ENCODE measurements around the gene PCDH15.

PCDH15 gene

DNA sequence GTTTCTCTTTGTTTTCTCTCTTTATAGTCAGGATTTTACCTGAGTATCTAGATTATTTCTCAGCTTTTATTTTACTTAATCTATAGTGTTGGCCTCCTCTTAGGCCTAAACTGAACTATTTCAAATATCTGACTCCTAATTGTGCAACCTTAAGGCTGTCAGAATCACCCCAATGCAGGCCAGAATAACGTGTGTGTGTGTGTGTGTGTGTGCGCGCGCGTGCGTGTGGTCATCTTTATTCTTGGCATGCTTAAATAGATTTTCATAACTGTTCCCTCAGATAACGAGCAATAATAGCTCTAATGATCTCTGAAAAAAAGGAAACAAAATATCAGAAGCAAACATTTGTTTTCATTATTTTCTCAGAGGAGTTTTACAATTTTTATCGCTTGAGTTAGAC, 92.4 kb downstream of the PCDH15 start:
- no peak for DNase-seq (ENCODE audit: low read depth in 4 of 4, low spot score in 1 of 4)

- no peak for DNase-seq (ENCODE audit: low read depth in 4 of 4, low spot score in 1 of 4)
Observed at GRCh38 chr10:54708021-54708420, 93.0 kb downstream of the PCDH15 start.

GRCh38 chr10:54702583-54703485, 98.2 kb downstream of the PCDH15 start:
- no peak for DNase-seq (ENCODE audit: low read depth in 4 of 4, low spot score in 1 of 4)

DNA sequence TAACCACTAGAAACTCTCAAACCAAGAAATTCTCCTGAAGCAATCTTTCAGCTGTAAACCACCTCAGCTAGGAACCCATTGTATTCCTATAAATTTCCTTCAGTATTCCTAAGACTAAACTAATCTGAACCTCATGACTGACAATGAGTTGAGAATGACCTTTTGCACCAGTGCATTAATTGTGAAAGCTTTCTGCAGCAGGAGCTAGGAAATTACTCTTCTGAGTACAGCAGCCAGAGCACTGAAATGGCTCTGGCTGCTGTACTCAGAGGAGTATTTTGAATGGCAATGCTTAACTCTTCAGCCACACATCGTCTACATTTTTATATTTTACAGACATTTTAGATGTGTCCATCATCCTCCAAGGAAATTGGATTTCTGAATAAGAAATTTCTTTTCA, 109.7 kb downstream of the PCDH15 start:
- no peak for DNase-seq (ENCODE audit: low read depth in 4 of 4, low spot score in 1 of 4)

DNA sequence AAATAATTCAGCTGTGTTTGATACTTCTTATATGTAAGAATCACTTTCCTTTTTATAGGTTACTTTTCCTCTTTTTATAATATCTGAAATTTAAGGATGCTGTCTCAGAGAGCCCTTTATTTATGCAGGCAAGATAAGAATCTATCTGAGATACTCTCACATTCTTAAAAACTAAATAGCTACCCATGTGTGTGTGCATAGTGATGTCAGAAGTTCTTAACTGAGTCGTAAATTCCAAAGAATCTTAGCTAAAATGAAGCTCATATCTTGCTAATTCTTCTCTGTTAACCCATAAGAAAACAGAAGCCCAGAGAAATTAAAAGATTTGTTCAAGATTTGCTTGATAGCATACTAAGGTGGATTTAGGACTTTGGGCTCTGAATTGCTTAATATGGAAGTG, 118.5 kb downstream of the PCDH15 start:
- no peak for DNase-seq (ENCODE audit: low read depth in 4 of 4, low spot score in 1 of 4)

DNA sequence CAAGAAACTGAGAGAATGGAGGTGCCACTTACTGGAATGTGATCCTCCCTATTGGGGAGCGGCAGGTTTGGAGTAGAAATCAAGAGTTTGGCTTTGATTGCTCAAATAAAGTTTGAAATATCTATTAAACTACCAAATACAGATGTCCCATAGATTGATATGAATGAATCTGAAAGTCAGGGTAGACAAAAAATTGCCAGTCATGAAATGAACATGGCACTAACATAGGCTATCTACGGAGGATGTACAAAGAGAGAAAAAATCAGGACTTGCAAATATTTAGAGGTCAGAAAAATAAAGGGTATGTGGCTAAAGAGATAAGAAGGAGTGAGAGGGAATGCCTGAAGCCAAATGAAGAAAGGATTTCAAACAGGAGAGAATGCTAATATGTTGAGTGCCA, 119.9 kb downstream of the PCDH15 start:
- no peak for DNase-seq (ENCODE audit: low read depth in 4 of 4, low spot score in 1 of 4)

DNA sequence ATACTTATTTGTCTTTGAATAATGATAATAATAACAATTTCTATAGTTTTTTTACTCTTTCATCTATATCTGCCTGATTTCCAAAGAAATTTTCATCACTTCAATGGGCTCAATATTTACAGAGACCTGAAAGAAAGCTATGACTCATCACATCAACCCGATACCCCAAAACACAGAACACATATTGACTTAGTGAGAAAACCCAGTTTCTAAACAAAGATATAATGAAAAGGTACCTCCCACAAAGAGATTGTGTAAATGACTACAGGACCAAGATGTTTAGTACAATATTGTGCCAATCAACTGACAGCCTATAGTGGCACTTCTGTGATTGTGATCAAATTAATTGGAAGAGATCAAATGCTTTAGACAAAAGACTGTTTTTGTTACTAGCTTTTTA, 133.9 kb downstream of the PCDH15 start:
- DNase-seq (ENCODE audit: low read depth in 4 of 4, low spot score in 1 of 4): no peak

DNA sequence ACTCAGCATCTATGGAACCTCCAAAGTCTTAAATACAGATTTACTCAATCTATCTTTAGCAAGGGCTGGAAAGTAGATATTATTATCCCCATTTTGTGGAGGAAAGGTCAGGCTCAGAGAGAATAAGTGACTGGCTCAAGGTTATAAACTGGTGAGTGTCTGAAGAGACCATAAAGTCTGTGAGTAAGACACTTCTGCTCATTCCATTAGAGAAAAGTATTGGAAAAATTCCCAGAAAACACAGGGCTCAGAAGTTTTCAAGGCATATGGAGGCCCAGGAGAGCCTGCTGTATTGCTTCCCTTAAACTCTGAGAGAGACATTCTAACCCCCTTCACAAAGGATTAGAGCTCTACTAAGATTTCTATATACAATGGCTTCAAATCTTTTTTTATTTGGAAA, 134.8 kb downstream of the PCDH15 start:
- DNase-seq (ENCODE audit: low read depth in 4 of 4, low spot score in 1 of 4): no peak

- no peak for DNase-seq (ENCODE audit: low read depth in 4 of 4, low spot score in 1 of 4)
Observed at GRCh38 chr10:54665095-54665494, 135.9 kb downstream of the PCDH15 start.

- DNase-seq (ENCODE audit: low read depth in 4 of 4, low spot score in 1 of 4): no peak
Observed at GRCh38 chr10:54660397-54660796, 140.6 kb downstream of the PCDH15 start.

DNA sequence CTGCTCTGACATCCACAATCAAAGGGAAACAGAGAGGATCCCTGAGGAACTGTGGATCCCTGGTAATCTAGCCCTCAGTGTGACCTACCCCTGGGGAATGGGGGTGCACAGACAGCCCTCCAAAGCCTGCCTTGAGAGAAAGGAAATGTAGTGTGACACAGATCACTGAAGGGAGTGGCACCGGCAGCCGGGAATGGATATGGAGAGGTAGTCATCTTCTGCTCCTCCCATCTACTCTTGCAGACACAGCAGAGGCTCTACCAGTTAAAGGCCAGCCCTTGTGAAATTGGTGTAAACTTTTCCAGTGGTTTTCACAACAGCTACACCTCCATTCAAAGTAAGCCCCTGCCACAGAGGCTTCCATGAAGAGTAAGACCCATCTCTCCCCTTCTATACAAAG, 144.4 kb downstream of the PCDH15 start:
- DNase-seq (ENCODE audit: low read depth in 4 of 4, low spot score in 1 of 4): no peak

DNA sequence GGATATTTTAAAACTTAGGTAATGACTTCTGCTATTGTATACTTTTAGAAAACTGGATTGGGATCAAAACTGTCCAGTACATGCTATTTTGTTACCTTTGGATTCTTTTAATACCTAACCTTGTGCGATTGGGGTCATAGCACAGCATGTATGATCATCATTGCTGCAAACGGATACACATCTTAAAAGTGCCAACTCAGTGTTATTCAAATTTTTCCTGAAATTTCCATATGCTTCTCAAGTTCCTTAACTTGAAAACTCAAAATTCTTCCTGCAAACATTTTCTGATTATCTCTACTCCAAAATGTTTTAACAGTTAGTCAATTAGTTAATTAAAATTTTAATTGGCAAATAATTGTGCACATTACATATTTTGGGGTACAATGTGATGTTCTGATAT, 147.5 kb downstream of the PCDH15 start:
- DNase-seq (ENCODE audit: low read depth in 4 of 4, low spot score in 1 of 4): no peak

- DNase-seq (ENCODE audit: low read depth in 4 of 4, low spot score in 1 of 4): no peak
Observed at GRCh38 chr10:54650547-54650946, 150.5 kb downstream of the PCDH15 start.

DNA sequence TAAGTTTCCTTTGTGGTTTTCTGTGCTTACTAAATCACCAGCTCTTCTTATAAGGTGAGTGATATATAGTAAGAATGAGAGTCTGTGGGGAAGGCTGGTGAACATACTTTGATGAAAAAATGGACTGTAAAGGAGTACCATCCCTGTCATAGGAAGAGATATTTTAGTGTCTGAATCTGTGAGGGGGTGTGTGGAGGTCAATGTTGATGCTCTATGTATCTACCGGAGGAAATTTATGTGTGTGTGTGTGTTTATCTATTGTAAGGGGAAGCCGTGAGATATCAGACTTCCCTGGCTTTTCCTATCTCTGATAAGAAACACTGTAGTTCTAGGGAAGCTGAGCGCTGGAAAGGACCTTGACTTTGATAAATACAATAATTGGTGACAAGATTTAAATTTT, 179.0 kb downstream of the PCDH15 start:
- DNase-seq (ENCODE audit: low read depth in 4 of 4, low spot score in 1 of 4): no peak

DNA sequence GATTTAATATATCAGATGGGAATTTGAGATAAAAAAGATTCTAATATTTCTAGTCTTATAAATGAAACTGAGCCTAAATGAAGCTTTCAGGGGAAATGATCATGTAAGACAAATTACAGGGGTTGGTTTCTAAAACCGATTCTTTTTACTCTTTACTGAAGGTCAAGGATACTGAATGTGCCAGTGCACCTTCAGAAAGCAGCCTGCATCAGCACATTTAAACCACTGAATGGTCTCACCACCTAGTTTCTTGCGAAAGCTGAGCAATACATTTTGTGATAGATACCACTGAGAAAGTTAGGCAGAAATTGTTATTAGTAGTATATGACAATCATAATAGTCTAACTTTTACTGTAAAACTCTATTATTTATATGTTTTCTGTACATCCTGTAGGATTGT, 180.7 kb downstream of the PCDH15 start:
- DNase-seq (ENCODE audit: low read depth in 4 of 4, low spot score in 1 of 4): no peak

GRCh38 chr10:54614072-54614471, 187.0 kb downstream of the PCDH15 start:
- DNase-seq (ENCODE audit: low read depth in 4 of 4, low spot score in 1 of 4): no peak

- DNase-seq (ENCODE audit: low read depth in 4 of 4, low spot score in 1 of 4): no peak
Observed at GRCh38 chr10:54613162-54613561, 187.9 kb downstream of the PCDH15 start.

DNA sequence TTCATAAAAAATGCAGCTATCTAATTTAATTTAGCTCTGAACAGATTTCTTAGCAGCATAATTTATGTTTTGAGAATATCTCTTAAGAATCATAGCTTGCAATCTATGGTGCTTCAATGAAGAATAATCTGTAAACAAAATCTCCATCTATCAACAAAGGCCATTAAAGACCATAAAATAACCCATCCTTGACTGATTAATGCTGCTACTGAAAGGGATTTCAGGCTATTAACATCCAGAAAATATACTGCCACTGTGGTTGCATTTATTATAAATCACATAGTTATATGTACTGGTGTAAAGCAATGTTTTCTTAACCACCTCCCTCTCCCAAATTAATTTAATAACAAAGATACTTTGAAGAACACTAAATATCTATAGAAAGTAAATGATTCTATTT, 191.6 kb downstream of the PCDH15 start:
- DNase-seq (ENCODE audit: low read depth in 4 of 4, low spot score in 1 of 4): no peak

DNA sequence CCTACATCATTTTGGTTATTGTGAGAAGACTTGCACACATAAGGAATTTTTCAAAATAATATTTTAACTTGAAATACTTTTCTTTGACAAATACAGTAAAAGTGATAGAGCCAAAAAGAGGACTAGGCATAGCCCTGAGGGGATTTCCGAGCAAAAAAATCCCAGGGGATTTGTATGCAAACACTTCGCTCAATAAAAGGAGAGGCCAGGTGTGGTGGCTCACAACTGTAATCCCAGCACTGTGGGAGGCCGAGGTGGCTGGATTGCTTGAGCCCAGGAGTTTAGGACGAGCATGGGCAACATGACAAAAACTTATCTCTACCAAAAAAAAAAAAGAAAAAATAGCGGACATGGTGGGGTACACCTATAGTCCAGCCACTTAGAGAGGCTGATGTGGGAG, 193.0 kb downstream of the PCDH15 start:
- DNase-seq (ENCODE audit: low read depth in 4 of 4, low spot score in 1 of 4): no peak

- no peak for DNase-seq (ENCODE audit: low read depth in 4 of 4, low spot score in 1 of 4)
Observed at GRCh38 chr10:54594289-54594688, 206.7 kb downstream of the PCDH15 start.

DNA sequence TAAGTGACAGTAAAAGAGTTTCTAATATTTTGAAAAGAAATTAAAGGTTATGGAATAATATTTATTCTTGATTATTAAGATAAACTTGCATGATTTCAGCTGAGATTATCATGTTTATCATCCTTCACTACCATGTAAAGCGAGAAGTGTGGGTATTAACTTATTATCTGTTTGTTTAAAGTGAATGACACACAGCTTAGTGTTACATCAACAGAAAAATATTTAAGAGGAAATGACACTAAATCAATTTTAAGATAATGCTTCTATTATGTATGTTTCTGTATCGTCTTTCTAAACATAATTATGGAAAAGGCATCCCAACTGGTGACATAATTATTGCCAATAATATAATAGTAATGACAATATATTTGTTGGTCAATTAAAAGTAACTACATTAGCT, 213.1 kb downstream of the PCDH15 start:
- no peak for DNase-seq (ENCODE audit: low read depth in 4 of 4, low spot score in 1 of 4)

DNA sequence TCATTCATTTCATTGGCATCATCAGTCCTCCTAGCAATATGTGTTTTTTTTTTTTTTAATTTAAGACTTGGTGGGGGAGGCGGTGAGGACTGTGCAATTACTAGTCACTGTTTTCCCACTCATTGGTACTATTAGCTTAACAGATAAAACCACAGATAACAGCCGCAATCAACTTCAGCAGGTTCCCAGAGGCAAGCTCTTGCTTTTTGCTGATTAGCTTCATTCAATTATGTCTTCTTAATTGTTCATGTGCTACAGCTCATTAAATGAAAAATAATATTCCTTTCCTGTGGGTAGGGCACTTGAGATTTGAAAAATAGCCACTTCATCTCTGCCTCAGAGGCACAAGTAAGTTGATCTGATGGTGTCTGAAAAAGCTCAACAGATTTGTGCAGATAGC, 215.5 kb downstream of the PCDH15 start:
- DNase-seq (ENCODE audit: low read depth in 4 of 4, low spot score in 1 of 4): no peak

DNA sequence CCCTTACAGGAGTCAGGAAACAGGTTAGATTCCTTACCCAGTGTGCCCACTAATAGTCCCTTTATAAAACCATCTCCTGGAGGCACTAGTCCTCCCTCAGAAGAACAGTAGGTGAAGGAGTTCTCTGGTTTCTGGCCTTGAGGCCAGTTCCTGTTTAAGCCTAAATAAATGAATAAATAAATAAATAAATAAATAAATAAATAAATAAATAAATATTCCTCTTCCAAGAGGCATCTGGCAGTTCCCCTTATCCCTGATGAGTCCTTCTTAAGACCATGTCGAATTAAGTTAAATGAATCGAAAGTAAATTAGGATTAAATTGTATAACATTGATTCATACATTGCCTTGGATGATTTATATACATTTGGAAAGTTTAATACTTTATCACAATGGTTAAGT, 223.3 kb downstream of the PCDH15 start:
- DNase-seq (ENCODE audit: low read depth in 4 of 4, low spot score in 1 of 4): no peak

Data from stimulated activated CD4-positive, alpha-beta T cell treated with anti-CD3 and anti-CD28 coated beads, Interleukin-1b, Interleukin-23, amount 100 ng/mL, for 24 hours (primary cell).